ENCODE measurements around the gene ACR.

DNA sequence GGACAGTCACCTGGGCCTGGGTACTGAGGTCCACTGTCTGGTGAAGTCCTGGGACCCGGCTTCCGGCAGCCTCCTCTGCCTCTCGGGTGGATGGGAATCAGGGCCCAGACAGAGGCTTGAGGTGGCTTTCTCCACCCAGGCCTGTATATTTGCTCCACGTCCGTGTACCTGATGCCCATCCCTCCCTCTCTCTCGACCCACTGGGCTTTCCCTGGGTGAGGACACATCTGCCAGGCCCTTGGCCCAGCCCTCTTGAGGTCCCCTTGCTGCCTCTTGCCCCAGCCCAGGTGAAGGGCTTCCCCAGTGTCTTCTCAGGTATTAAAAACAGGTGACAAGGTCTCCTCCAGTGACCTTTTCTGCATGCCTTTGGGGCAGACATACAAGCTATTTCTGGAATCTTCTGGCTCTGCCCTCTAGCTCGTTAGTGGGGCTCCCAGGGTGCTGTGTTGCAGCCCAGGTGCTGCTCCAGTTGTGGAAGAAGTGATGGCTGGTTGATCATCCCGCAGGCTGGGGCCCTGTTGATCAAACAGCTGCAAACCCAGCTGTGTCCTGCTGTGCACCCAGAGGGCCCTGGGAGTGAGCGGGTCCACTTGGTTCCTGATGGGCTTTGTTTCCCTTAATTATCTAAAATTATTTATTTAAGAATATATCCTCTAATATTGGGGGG, 25.5 kb upstream of the ACR start:
- no peak for TF ChIP-seq POLR2AphosphoS5 (IDR thresholded peaks at IDR 0.05; ENCODE audit: low read depth)
- TF ChIP-seq, protein P1, sequence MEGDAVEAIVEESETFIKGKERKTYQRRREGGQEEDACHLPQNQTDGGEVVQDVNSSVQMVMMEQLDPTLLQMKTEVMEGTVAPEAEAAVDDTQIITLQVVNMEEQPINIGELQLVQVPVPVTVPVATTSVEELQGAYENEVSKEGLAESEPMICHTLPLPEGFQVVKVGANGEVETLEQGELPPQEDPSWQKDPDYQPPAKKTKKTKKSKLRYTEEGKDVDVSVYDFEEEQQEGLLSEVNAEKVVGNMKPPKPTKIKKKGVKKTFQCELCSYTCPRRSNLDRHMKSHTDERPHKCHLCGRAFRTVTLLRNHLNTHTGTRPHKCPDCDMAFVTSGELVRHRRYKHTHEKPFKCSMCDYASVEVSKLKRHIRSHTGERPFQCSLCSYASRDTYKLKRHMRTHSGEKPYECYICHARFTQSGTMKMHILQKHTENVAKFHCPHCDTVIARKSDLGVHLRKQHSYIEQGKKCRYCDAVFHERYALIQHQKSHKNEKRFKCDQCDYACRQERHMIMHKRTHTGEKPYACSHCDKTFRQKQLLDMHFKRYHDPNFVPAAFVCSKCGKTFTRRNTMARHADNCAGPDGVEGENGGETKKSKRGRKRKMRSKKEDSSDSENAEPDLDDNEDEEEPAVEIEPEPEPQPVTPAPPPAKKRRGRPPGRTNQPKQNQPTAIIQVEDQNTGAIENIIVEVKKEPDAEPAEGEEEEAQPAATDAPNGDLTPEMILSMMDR (conservative IDR thresholded peaks at IDR 0.05; ENCODE audit: low read depth in 2 of 2): no peak
- TF ChIP-seq JUNB (IDR thresholded peaks at IDR 0.05; ENCODE audit: unreplicated experiment): no peak
- TF ChIP-seq EZH2 (IDR thresholded peaks at IDR 0.05; ENCODE audit: low read depth, unreplicated experiment): no peak
- TF ChIP-seq, protein P2, sequence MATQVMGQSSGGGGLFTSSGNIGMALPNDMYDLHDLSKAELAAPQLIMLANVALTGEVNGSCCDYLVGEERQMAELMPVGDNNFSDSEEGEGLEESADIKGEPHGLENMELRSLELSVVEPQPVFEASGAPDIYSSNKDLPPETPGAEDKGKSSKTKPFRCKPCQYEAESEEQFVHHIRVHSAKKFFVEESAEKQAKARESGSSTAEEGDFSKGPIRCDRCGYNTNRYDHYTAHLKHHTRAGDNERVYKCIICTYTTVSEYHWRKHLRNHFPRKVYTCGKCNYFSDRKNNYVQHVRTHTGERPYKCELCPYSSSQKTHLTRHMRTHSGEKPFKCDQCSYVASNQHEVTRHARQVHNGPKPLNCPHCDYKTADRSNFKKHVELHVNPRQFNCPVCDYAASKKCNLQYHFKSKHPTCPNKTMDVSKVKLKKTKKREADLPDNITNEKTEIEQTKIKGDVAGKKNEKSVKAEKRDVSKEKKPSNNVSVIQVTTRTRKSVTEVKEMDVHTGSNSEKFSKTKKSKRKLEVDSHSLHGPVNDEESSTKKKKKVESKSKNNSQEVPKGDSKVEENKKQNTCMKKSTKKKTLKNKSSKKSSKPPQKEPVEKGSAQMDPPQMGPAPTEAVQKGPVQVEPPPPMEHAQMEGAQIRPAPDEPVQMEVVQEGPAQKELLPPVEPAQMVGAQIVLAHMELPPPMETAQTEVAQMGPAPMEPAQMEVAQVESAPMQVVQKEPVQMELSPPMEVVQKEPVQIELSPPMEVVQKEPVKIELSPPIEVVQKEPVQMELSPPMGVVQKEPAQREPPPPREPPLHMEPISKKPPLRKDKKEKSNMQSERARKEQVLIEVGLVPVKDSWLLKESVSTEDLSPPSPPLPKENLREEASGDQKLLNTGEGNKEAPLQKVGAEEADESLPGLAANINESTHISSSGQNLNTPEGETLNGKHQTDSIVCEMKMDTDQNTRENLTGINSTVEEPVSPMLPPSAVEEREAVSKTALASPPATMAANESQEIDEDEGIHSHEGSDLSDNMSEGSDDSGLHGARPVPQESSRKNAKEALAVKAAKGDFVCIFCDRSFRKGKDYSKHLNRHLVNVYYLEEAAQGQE (IDR thresholded peaks at IDR 0.05; ENCODE audit: unreplicated experiment): no peak
- TF ChIP-seq, protein P3, sequence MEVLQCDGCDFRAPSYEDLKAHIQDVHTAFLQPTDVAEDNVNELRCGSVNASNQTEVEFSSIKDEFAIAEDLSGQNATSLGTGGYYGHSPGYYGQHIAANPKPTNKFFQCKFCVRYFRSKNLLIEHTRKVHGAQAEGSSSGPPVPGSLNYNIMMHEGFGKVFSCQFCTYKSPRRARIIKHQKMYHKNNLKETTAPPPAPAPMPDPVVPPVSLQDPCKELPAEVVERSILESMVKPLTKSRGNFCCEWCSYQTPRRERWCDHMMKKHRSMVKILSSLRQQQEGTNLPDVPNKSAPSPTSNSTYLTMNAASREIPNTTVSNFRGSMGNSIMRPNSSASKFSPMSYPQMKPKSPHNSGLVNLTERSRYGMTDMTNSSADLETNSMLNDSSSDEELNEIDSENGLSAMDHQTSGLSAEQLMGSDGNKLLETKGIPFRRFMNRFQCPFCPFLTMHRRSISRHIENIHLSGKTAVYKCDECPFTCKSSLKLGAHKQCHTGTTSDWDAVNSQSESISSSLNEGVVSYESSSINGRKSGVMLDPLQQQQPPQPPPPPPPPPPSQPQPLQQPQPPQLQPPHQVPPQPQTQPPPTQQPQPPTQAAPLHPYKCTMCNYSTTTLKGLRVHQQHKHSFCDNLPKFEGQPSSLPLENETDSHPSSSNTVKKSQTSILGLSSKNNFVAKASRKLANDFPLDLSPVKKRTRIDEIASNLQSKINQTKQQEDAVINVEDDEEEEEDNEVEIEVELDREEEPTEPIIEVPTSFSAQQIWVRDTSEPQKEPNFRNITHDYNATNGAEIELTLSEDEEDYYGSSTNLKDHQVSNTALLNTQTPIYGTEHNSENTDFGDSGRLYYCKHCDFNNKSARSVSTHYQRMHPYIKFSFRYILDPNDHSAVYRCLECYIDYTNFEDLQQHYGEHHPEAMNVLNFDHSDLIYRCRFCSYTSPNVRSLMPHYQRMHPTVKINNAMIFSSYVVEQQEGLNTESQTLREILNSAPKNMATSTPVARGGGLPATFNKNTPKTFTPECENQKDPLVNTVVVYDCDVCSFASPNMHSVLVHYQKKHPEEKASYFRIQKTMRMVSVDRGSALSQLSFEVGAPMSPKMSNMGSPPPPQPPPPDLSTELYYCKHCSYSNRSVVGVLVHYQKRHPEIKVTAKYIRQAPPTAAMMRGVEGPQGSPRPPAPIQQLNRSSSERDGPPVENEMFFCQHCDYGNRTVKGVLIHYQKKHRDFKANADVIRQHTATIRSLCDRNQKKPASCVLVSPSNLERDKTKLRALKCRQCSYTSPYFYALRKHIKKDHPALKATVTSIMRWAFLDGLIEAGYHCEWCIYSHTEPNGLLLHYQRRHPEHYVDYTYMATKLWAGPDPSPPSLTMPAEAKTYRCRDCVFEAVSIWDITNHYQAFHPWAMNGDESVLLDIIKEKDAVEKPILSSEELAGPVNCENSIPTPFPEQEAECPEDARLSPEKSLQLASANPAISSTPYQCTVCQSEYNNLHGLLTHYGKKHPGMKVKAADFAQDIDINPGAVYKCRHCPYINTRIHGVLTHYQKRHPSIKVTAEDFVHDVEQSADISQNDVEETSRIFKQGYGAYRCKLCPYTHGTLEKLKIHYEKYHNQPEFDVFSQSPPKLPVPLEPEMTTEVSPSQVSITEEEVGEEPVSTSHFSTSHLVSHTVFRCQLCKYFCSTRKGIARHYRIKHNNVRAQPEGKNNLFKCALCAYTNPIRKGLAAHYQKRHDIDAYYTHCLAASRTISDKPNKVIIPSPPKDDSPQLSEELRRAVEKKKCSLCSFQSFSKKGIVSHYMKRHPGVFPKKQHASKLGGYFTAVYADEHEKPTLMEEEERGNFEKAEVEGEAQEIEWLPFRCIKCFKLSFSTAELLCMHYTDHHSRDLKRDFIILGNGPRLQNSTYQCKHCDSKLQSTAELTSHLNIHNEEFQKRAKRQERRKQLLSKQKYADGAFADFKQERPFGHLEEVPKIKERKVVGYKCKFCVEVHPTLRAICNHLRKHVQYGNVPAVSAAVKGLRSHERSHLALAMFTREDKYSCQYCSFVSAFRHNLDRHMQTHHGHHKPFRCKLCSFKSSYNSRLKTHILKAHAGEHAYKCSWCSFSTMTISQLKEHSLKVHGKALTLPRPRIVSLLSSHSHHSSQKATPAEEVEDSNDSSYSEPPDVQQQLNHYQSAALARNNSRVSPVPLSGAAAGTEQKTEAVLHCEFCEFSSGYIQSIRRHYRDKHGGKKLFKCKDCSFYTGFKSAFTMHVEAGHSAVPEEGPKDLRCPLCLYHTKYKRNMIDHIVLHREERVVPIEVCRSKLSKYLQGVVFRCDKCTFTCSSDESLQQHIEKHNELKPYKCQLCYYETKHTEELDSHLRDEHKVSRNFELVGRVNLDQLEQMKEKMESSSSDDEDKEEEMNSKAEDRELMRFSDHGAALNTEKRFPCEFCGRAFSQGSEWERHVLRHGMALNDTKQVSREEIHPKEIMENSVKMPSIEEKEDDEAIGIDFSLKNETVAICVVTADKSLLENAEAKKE (CRISPR knock-in tag; IDR thresholded peaks at IDR 0.05): no peak
- TF ChIP-seq, protein P4, sequence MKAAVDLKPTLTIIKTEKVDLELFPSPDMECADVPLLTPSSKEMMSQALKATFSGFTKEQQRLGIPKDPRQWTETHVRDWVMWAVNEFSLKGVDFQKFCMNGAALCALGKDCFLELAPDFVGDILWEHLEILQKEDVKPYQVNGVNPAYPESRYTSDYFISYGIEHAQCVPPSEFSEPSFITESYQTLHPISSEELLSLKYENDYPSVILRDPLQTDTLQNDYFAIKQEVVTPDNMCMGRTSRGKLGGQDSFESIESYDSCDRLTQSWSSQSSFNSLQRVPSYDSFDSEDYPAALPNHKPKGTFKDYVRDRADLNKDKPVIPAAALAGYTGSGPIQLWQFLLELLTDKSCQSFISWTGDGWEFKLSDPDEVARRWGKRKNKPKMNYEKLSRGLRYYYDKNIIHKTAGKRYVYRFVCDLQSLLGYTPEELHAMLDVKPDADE (IDR thresholded peaks at IDR 0.05): no peak
- no peak for TF ChIP-seq EZH2phosphoT487 (IDR thresholded peaks at IDR 0.05; ENCODE audit: unreplicated experiment)
- TF ChIP-seq STAT1 (IDR thresholded peaks at IDR 0.05; ENCODE audit: unreplicated experiment): no peak
- no peak for TF ChIP-seq CREB1 (CRISPR knock-in tag; IDR thresholded peaks at IDR 0.05; ENCODE audit: low read depth)
- no peak for TF ChIP-seq NANOG (IDR thresholded peaks at IDR 0.05; ENCODE audit: borderline replicate concordance)
- no peak for TF ChIP-seq ZNF331 (CRISPR knock-in tag; IDR thresholded peaks at IDR 0.05; ENCODE audit: low read depth)
